Body of pancreas (tissue), 4 donors: ENCODE data around the gene SRMS. TPM values are rescaled to one million over a fixed set of nuclear protein-coding genes. Genes with fewer than 3 reads are reported as not detected.

Experiments
- ATAC-seq: fragments of 150-250 bp; one replicate; pipeline ENCODE4 v1.9.1; 2016
- DNase-seq, 4 donors: peaks; one replicate each; pipeline ENCODE4 v3.0.0-alpha.2; 2019
- H3K27ac ChIP-seq, 4 donors: fragments of 200-600 bp; sonication (generic); 1 replicate in 3 of 4; 2 replicates in 1 of 4; pipeline versions ENCODE4 v1.5.1 to v1.6.1; 2016 to 2019; ENCODE audit warnings: mild to moderate bottlenecking in 1 of 4, mixed read lengths in 1 of 4, moderate library complexity in 1 of 4
- H3K27me3 ChIP-seq, 2 donors: fragments of 200-600 bp; sonication (generic); one replicate each; pipeline ENCODE4 v1.6.0; 2016; ENCODE audit warnings: mild to moderate bottlenecking in 1 of 2
- H3K36me3 ChIP-seq, 2 donors: fragments of 200-600 bp; sonication (generic); replicated peaks in 1 of 2; 2 replicates each; pipeline ENCODE4 v1.5.1; 2016; ENCODE audit warnings: low read depth in 2 of 2; ENCODE audit not compliant: insufficient read depth in 1 of 2
- H3K4me1 ChIP-seq: fragments of 200-600 bp; sonication (generic); one replicate; pipeline ENCODE4 v1.6.0; 2016
- H3K4me3 ChIP-seq, 2 donors: fragments of 200-600 bp; sonication (generic); 1 replicate in 1 of 2; 2 replicates in 1 of 2; pipeline ENCODE4 v1.5.1; 2016 to 2019
- H3K9me3 ChIP-seq, 3 donors: fragments of 200-600 bp; sonication (generic); 1 replicate in 2 of 3; 2 replicates in 1 of 3; pipeline ENCODE4 v1.5.1; 2016
- POLR2A ChIP-seq, 3 donors: fragments of 450-650 bp; IDR thresholded peaks; one replicate each; pipeline ENCODE4 v1.6.1; 2016; ENCODE audit warnings: antibody characterized with exemption in 3 of 3, mild to moderate bottlenecking in 2 of 3
- WGBS, 2 donors: methylation state at CpG; one replicate each; pipeline ENCODE4 v1.1.5; 2017; 5-methylcytosine and 5-hydroxymethylcytosine counted together
- intact Hi-C: fragments of 100-400 bp; cut with DNase I; formaldehyde crosslinking; loops from one replicate; pipeline ENCODE4 v1.15.1; 2023
- total RNA-seq, 2 donors: library from RNA; depleted of rRNA; stranded (reverse); fragments of >200 nt; gene quantifications; one replicate each; pipeline ENCODE4 v1.1.0, GENCODE V29; 2016
- TF ChIP-seq, protein P1 (sequence below), 7 experiments: fragments of 450-650 bp in 4 of 7; fragments of 200-600 bp in 3 of 7; sonication (generic) in 3 of 7; IDR thresholded peaks; one replicate each; pipeline ENCODE4 v1.5.1; 2016 to 2019; ENCODE audit warnings: antibody characterized with exemption in 7 of 7

SRMS gene
- total RNA-seq, 2 donors from 2014 or later: not detected

- intact Hi-C loops: no loop called here
- ATAC-seq (no peak), DNase-seq (peak in 1 of 4 donors; percentile 30)
- no peaks in the 10 kb centered on the region for H3K9me3 ChIP-seq
- TF ChIP-seq, protein P1, sequence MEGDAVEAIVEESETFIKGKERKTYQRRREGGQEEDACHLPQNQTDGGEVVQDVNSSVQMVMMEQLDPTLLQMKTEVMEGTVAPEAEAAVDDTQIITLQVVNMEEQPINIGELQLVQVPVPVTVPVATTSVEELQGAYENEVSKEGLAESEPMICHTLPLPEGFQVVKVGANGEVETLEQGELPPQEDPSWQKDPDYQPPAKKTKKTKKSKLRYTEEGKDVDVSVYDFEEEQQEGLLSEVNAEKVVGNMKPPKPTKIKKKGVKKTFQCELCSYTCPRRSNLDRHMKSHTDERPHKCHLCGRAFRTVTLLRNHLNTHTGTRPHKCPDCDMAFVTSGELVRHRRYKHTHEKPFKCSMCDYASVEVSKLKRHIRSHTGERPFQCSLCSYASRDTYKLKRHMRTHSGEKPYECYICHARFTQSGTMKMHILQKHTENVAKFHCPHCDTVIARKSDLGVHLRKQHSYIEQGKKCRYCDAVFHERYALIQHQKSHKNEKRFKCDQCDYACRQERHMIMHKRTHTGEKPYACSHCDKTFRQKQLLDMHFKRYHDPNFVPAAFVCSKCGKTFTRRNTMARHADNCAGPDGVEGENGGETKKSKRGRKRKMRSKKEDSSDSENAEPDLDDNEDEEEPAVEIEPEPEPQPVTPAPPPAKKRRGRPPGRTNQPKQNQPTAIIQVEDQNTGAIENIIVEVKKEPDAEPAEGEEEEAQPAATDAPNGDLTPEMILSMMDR (IDR thresholded peaks at IDR 0.05): no peak
- no peak for TF ChIP-seq POLR2A (IDR thresholded peaks at IDR 0.05)
- no peaks in the 10 kb centered on the region for H3K27me3 ChIP-seq
- WGBS, 2 donors: 69 to 100% methylated on average over 2 to 33 of the region's 38 CpGs
- no peak overlapping the region for H3K4me3 ChIP-seq
- no peaks in the 10 kb centered on the region for H3K36me3 ChIP-seq
- H3K4me1 ChIP-seq: peaks cover 11% of the 10 kb centered on the region
- no peak overlapping the region for H3K27ac ChIP-seq
These were observed 7.1 kb upstream of the SRMS start for GRCh38 chr20:63554361-63555278.

- intact Hi-C loops: no loop called here
- Histone ChIP-seq H3K9me3 (no peaks in the 10 kb centered on the region), H3K27me3 (no peaks in the 10 kb centered on the region), H3K4me3 (peak within 1 kb of the TSS; percentile 25 to 27), H3K27ac (no peak within 1 kb of the TSS), H3K4me1 (peaks cover 11% of the 10 kb centered on the region), H3K36me3 (no peaks in the 10 kb centered on the region)
- DNase-seq (peak in 1 of 4 donors; percentile 43), ATAC-seq (peak; percentile 28)
- 0 to 2% methylated on average over 1 to 32 of the region's 34 CpGs for WGBS, 2 donors
- no peak for TF ChIP-seq POLR2A (IDR thresholded peaks at IDR 0.05)
- TF ChIP-seq, protein P1 (IDR thresholded peaks at IDR 0.05): no peak
These were observed 6.4 kb upstream of the SRMS start, which contains the start of gene FNDC11 for GRCh38 chr20:63553933-63554290. FNDC11 (plus strand) TSS chr20:63554159; CDS start chr20:63555664, 1,505 bp downstream.

DNA sequence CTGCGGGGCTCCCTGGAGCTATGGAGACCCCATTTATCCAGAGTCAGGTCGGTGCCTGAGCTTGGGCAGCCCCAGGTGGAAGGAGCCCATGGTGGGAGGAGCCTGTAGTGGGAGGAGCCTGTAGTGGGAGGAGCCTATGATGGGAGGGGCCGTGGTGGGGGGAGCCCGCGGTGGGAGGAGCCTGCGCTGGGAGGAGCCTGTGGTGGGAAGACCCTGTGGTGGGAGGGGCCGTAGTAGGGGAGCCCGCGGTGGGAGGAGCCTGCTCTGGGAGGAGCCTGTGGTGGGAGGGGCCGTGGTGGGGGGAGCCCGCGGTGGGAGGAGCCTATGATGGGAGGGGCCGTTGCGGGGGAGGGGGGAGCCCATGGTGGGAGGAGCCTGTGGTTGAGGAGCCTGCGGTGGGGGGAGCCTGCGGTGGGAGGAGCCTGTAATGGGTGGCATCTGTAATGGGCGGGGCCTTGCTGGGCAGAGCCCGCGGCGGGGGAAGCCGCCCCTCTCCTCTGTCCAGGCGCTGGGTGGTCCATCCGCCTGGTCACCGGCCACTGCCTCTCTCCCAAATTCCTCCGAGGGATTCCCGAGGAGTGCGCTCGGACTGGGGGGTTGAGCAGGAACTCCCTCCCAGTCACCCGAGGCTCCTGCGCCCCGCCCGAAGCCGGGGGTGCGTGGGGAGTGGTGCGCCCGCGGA lies 5.8 kb upstream of the SRMS start:
- no peak overlapping the region for H3K27ac ChIP-seq
- TF ChIP-seq POLR2A (IDR thresholded peaks at IDR 0.05): no peak
- TF ChIP-seq, protein P1 (IDR thresholded peaks at IDR 0.05): no peak
- intact Hi-C loops: no loop called here
- 2 to 9% methylated on average over 11 to 35 of the region's 37 CpGs for WGBS, 2 donors
- peaks cover 11% of the 10 kb centered on the region for H3K4me1 ChIP-seq
- no peaks in the 10 kb centered on the region for H3K27me3 ChIP-seq
- H3K36me3 ChIP-seq: no peaks in the 10 kb centered on the region
- H3K9me3 ChIP-seq: no peaks in the 10 kb centered on the region
- DNase-seq: peak; percentile 68 to 81 (median 77)
- peak overlapping the region; percentile 25 to 27 for H3K4me3 ChIP-seq
- ATAC-seq: peak; percentile 61

- H3K9me3 ChIP-seq: no peaks in the 10 kb centered on the region
- intact Hi-C loops: no loop called here
- H3K4me3 ChIP-seq: no peak overlapping the region
- WGBS, 2 donors: 50 to 60% methylated on average over 11 to 15 of the region's 15 CpGs
- H3K27me3 ChIP-seq: peaks cover 0 to 4% of the 10 kb centered on the region in 2 donors
- DNase-seq (no peak), ATAC-seq (no peak)
- H3K4me1 ChIP-seq: peaks cover 11% of the 10 kb centered on the region
- H3K27ac ChIP-seq: no peak overlapping the region
- TF ChIP-seq POLR2A (IDR thresholded peaks at IDR 0.05): no peak
- TF ChIP-seq, protein P1 (IDR thresholded peaks at IDR 0.05): no peak
- H3K36me3 ChIP-seq: no peaks in the 10 kb centered on the region
These were observed 5.1 kb upstream of the SRMS start for GRCh38 chr20:63552481-63553249.
